Bone marrow (tissue), 2 donors: ENCODE data around the gene ZFR.
A peak's percentile ranks its signal among the peaks of the same experiment; 100 is the strongest.
"Not testable (repeated sequence)": the region's sequence is repeated elsewhere in the genome, so short reads cannot be mapped to it uniquely, and the experiment has no call there.

Experiments used
- DNase-seq, 2 donors: peaks; one replicate each; lab custom pipeline; 2025; lab: John Stamatoyannopoulos, UW

The ZFR gene

GRCh38 chr5:32444431-32445286 is at the start of gene ZFR:
ZFR (minus strand) TSS chr5:32444740; CDS start chr5:32444658, 82 bp downstream.
- peak; percentile 89 to 90 for DNase-seq

GRCh38 chr5:32490972-32491557 is 46.5 kb upstream of the ZFR start:
- DNase-seq, result no peak

DNA sequence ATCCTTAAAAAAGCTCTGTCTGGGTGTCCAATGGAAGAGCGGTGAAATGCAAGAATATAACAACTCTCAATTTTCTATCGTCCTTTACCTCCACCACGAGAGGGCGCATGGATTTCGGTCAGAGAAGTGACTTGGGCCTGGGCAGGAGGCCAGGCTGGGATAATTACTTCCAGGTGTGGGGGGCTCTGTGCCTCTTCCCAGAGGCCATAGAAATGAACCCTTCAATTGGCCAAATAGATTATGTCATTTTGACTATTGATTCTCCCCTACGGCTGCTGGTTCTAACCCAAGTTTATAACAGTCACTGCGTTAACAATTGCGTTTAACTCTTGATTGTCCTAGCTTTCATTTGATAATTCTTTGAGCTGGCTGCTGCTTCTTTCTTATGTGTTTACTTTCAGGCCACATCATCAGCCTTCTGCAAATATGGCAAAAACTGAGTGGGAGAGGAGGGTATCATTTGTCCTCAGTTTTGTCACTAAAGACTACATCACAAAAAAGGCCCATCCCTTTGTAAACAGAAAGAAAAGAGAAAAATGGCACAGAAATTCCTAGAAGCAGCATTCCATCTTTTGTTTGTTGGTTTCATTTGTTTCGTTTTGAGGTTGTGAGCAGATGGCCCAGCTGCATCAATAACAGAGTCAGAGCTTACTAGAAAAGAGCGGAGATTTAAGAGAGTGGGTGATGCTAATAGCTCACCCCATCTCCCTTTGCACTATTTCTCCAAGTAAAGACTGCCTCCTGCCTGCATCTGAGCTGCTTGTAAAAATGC is 45.4 kb upstream of the ZFR start:
- DNase-seq, result peak; percentile 7 to 39

DNA sequence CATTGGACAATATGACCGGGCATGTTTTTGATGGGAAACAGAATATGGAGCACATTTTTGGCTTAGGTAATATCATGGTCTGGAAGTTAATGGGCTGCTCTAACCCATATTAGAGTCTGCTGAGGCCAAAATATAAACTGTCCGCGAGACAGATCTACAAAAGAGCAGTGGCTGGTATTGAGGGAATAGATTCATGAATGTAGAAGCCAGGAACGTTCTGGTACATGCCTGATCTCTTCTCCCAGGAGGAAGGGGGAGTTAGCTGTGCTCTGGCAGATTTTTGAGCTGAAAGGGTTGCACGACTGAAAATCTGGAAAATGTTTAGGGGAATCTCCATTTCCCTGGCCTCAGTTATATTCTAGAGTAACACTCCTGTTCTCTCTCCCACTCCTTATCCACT is 42.9 kb upstream of the ZFR start:
- DNase-seq, result no peak

DNA sequence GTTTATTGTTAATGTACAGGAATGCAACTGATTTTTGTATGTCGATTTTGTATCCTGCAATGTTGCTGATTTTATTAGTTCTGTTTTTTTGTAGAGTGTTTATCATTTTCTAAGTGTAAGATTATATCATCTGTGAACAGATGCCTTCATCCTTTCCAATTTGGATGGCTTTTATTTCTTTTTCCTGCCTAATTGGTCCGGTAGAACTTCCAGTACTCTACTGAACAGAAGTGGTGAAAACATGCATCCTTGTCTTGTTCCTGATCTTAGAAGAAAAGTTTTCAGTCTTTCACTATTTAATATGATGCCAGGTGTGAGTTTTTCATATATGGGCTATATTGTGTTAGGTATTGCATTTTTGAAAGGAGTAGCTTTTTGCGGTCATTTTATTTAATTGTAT is 42.5 kb upstream of the ZFR start:
- no peak for DNase-seq

- no peak for DNase-seq
Measured at GRCh38 chr5:32482193-32482592, 37.7 kb upstream of the ZFR start.

GRCh38 chr5:32479096-32479495 is 34.6 kb upstream of the ZFR start:
- no peak for DNase-seq

DNA sequence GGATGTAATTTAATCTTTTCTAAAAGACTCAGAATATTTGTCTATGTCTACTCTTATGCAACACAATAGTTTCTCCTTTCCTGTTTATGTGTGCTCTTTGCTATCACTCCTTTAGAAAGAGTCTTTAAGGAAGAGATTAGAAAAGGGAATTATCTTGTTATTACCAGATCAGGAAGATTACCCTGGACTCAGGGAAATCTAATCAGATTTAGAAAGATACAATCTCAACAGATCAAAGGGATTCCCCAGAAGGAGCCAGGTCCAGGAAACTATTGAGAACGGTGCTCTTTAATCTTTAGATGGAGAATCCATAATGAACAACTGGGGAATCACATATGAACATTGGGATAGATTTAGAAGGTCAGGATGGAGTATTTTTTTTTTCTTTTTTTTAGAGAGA is 32.4 kb upstream of the ZFR start:
- DNase-seq, result no peak

- DNase-seq, result no peak
Measured at GRCh38 chr5:32475334-32476097, 31.0 kb upstream of the ZFR start.

- no peak for DNase-seq
Measured at GRCh38 chr5:32474209-32474854, 29.8 kb upstream of the ZFR start.

- no peak for DNase-seq
Measured at GRCh38 chr5:32473072-32473471, 28.5 kb upstream of the ZFR start.

DNA sequence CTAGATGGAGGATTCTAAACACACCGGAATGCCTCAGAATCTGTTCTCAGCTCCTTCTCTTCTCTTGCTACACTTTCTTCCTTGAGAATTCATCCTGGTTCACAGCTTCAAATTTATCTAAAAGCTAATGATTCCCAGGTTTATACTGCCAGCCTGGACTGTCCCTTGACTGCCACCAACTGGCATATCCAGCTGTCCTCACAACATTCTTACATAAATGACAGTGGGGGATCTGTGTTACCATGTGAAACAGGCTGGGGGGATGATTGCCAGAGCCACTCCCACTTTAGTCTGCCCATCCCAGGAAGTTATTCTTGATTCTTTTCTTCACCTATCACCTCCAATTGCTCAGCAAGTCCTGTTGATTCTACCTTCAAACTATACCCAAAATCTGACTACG is 27.2 kb upstream of the ZFR start:
- no peak for DNase-seq

DNA sequence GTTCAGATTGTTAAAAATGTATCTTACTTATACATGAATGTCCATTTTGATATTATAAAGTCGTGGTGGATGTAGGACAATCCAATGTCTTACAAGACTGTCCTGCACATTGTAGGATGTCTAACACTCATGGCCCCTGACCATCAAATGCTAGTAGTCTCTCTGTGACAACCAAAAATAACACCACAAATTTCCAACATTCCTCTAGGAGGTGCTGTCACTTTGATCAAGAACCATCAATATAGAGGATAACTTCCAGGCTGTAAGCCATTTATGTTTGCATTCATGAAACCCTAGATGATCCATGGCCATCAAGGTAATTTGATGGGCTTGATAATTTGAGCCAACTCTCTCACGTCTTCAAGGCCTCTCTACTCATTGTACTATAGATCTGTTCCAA is 20.5 kb upstream of the ZFR start:
- no peak for DNase-seq

GRCh38 chr5:32462618-32463017 is 18.1 kb upstream of the ZFR start:
- peak in 1 of 2 donors; percentile 78 for DNase-seq

DNA sequence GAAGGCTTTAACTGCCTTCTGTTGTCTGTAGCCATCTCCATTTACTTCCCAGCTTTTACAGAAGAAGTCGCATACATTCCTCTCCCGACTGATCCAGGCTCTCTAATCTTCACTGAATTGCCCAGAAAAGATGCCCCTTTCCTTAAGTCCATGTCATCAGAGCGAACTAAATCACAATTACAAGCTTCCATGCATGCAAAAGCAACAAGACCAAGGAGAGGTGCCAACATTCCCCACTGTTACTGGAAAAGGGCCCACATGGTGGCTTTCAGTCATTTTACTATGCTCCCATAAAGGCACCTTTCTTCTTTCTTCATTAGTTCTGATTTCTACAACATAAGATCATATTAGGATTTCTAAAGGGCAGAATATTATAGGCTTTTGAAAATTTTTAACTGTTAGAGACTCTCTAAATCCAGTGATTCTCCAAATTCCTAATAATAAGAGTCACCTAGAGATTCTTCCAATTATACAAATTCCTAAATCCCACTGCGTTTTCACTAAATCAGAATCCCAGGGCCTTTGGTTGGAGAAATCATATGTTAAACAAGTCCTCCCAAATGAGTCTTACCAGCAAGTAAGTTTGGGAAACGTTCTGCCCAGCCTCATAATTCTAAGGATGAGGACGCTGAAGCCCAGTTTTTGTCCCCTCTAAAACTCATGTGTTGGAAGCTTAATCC is 17.0 kb upstream of the ZFR start:
- no peak for DNase-seq

DNA sequence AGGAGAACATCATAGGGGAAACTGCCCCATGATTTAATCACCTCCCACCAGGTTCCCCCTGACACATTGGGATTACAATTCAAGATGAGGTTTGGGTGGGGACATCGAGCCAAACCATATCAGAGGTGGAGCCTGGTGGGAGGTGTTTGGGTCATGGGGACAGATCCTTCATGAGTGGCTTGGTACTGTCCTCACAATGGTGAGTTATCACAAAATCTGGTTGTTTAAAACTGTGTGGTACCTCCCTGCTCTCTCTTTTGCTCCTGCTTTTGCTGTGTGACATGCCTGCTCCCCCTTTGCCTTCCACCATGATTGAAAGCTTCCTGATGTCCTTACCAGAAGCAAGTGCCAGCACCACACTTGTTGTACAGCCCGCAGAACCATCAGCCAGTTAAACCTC is 16.2 kb upstream of the ZFR start:
- DNase-seq, result no peak

- no peak for DNase-seq
Measured at GRCh38 chr5:32458880-32459495, 14.4 kb upstream of the ZFR start.

DNA sequence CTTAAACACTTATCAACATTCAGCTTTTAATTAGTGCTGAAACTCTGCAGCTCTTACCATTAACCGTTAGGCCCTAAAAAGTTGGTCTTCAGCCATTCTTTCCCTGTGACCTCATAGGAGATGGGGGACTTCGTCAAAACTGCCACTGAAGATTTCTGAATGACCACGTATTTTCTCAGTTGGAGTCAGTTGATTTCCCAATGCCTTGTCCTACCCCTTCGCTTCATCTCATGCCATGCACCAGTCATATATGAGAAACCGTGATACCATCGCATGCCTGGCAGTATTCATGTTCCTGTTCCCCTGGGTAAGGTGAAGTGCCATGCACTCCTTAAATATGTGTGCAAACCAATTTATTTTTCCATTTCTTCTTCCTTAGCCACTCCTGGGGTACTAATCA is 10.8 kb upstream of the ZFR start:
- no peak for DNase-seq

GRCh38 chr5:32454821-32455220 is 10.3 kb upstream of the ZFR start:
- no peak for DNase-seq

DNA sequence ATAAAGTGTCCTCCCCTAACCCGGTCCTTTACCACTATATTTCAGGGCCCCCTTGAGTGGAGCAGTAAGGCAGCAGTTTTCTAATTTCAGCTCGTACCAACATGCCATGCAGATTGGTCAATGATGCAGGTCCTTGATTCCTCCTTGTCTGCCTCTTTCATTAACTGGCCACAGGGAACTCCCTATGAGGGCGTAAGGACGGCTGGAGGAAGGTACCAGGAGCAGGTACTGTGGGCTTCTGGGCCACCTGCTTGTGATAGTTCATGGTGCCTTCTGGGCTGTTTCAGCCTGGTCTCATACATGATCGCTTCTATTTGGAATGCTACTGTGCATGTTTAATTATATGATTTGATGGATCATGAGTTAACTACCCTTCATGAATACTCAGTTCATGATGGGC is 9.4 kb upstream of the ZFR start:
- DNase-seq, result no peak

GRCh38 chr5:32452316-32452715 is 7.8 kb upstream of the ZFR start:
- DNase-seq, result not testable (repeated sequence)
